ENCODE data around the gene C2orf72. TPM values are rescaled to one million over a fixed set of nuclear protein-coding genes. Genes with fewer than 3 reads are reported as not detected.

Gene C2orf72
- polyA plus RNA-seq, 3 donors = not detected

GRCh38 chr2:231037731-231038482 is 584 bp downstream of the C2orf72 start:
- Mint-ChIP-seq H3K9me3 (peaks cover 0 to 10% (median 2%) of the 10 kb centered on the region in 7 donors), H3K27ac (no peak overlapping the region), H3K4me3 (peak overlapping the region in 1 of 2 donors; percentile 59), H3K36me3 (no peaks in the 10 kb centered on the region), H3K4me1 (peaks cover 4% of the 10 kb centered on the region), H3K27me3 (ENCODE audit: low read depth in 3 of 3) (peaks cover 52 to 75% (median 68%) of the 10 kb centered on the region in 3 donors)
- Histone ChIP-seq H3K4me1 (ENCODE audit: control insufficient read depth in 1 of 2, insufficient read depth in 2 of 2, low read length in 2 of 2) (peaks cover 0 to 2% of the 10 kb centered on the region in 2 donors), H3K27ac (ENCODE audit: low read depth in 1 of 2, low read length in 2 of 2) (no peak overlapping the region), H3K27me3 (ENCODE audit: control insufficient read depth in 2 of 2, insufficient read depth in 2 of 2, low read length in 2 of 2) (peaks cover 36 to 56% of the 10 kb centered on the region in 2 donors), H3K9me3 (replicated peaks in 1 of 2; ENCODE audit: control insufficient read depth in 1 of 2, insufficient read depth in 1 of 2, low read length in 2 of 2) (peaks cover 0 to 19% of the 10 kb centered on the region in 2 donors), H3K9ac (ENCODE audit: insufficient read depth, low read length, poor library complexity, severe bottlenecking) (no peak overlapping the region), H3K4me3 (replicated peaks in 1 of 3; ENCODE audit: low read depth in 2 of 3, low read length in 3 of 3) (no peak overlapping the region), H3K79me2 (ENCODE audit: insufficient read depth, low read length) (no peaks in the 10 kb centered on the region), H3K4me2 (replicated peaks; ENCODE audit: extremely low read depth, low read length, poor library complexity, severe bottlenecking) (no peak overlapping the region), H2AFZ (ENCODE audit: insufficient read depth, low read depth, low read length, poor library complexity, severe bottlenecking) (no peak overlapping the region), H4K20me1 (ENCODE audit: insufficient read depth, low read length) (no peaks in the 10 kb centered on the region), H3K36me3 (replicated peaks in 1 of 2; ENCODE audit: control insufficient read depth in 1 of 2, insufficient read depth in 2 of 2, low read length in 2 of 2) (no peaks in the 10 kb centered on the region)
- TF ChIP-seq CTCF (IDR thresholded peaks at IDR 0.05) = no peak
- intact Hi-C loops (cut with micrococcal nuclease) = no loop called here
- no peak for DNase-seq
- WGBS (ENCODE audit: insufficient coverage) = 1% methylated on average over 104 of the region's 104 CpGs

GRCh38 chr2:231038483-231039293 is 1.4 kb downstream of the C2orf72 start:
- Histone ChIP-seq H3K27me3 (ENCODE audit: control insufficient read depth in 2 of 2, insufficient read depth in 2 of 2, low read length in 2 of 2) (peaks cover 38 to 56% of the 10 kb centered on the region in 2 donors), H3K4me2 (replicated peaks; ENCODE audit: extremely low read depth, low read length, poor library complexity, severe bottlenecking) (no peak overlapping the region), H3K9me3 (replicated peaks in 1 of 2; ENCODE audit: control insufficient read depth in 1 of 2, insufficient read depth in 1 of 2, low read length in 2 of 2) (peaks cover 0 to 19% of the 10 kb centered on the region in 2 donors), H3K4me1 (ENCODE audit: control insufficient read depth in 1 of 2, insufficient read depth in 2 of 2, low read length in 2 of 2) (peaks cover 0 to 2% of the 10 kb centered on the region in 2 donors), H2AFZ (ENCODE audit: insufficient read depth, low read depth, low read length, poor library complexity, severe bottlenecking) (no peak overlapping the region), H3K36me3 (replicated peaks in 1 of 2; ENCODE audit: control insufficient read depth in 1 of 2, insufficient read depth in 2 of 2, low read length in 2 of 2) (no peaks in the 10 kb centered on the region), H3K79me2 (ENCODE audit: insufficient read depth, low read length) (no peaks in the 10 kb centered on the region), H3K4me3 (replicated peaks in 1 of 3; ENCODE audit: low read depth in 2 of 3, low read length in 3 of 3) (no peak overlapping the region), H3K9ac (ENCODE audit: insufficient read depth, low read length, poor library complexity, severe bottlenecking) (no peak overlapping the region), H4K20me1 (ENCODE audit: insufficient read depth, low read length) (no peaks in the 10 kb centered on the region), H3K27ac (ENCODE audit: low read depth in 1 of 2, low read length in 2 of 2) (no peak overlapping the region)
- no peak for TF ChIP-seq CTCF (IDR thresholded peaks at IDR 0.05)
- Mint-ChIP-seq H3K4me3 (peak overlapping the region; percentile 24 to 59), H3K27me3 (ENCODE audit: low read depth in 3 of 3) (peaks cover 48 to 77% (median 65%) of the 10 kb centered on the region in 3 donors), H3K36me3 (no peaks in the 10 kb centered on the region), H3K4me1 (peaks cover 4% of the 10 kb centered on the region), H3K9me3 (peaks cover 0 to 10% (median 2%) of the 10 kb centered on the region in 7 donors), H3K27ac (no peak overlapping the region)
- DNase-seq = no peak
- intact Hi-C loops (cut with micrococcal nuclease) = no loop called here
- WGBS (ENCODE audit: insufficient coverage) = 25% methylated on average over 12 of the region's 21 CpGs
